ENCODE measurements around the gene KMT2B. TPM values are rescaled to one million over a fixed set of nuclear protein-coding genes. Genes with fewer than 3 reads are reported as not detected.
A peak's percentile ranks its signal among the peaks of the same experiment; 100 is the strongest.

KMT2B gene
- total RNA-seq, 2 experiments from 2014 or later = 65.1 to 67.2 TPM

DNA sequence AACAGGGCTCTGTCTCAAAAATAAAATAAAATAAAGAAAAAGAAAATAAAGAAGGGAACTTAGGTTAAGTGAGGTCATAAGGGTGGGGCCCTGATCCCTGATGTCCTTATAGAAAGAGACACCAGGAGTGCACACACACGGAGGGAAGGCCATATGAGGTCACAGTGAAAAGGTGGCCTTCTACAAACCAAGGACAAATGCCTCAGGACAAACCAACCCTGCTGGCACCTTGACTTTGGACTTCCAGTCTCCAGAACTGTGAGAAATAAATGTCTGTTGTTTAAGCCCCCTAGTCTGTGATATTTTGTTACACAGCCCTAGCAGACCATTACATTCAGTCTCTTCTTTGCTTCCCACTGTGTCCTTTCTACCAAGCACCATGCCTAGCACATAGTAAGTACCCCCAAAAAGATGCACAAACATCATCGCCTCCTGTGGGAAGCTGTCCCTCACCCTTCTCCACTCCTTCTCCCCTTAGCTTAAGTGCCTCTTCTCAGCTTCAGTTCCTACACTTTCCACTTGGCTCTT lies 21.8 kb upstream of the KMT2B start:
- CTCF ChIA-PET = interaction anchor here (0.6 to 7.1 kb wide), 5 partner anchors 11 to 1486 kb away, joined by 3 to 72 read pairs (median 4); no protein-coding TSS in a partner anchor
- no peak overlapping the region for H3K27ac Mint-ChIP-seq

DNA sequence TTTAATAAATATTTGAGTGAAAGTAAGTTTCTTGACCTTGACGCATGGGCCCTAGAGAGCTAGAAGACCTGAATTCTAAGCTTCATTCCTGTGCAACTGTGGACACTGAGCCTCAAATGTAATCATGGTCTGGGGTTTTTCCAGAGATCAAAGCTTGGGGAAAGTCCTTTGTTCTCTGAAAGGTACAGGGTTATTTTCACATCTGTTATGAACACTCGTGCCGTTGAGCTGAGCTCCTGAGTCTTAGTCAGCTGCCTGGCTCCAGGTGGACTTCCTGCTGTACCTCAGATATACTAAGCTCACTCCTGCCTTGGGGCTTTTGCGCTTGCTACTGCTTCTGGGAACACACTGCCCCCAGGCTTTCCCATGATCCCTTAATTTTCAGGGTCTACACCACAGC lies 21.0 kb upstream of the KMT2B start:
- CTCF ChIA-PET = interaction anchor here (0.7 to 7.1 kb wide), 6 partner anchors 9 to 186 kb away, joined by 3 to 72 read pairs (median 4); no protein-coding TSS in a partner anchor
- Mint-ChIP-seq H3K27ac (no peak overlapping the region), H3K9me3 (no peaks in the 10 kb centered on the region), H3K4me1 (peaks cover 19% of the 10 kb centered on the region), H3K4me3 (no peak overlapping the region), H3K36me3 (ENCODE audit: low read depth) (no peaks in the 10 kb centered on the region), H3K27me3 (no peaks in the 10 kb centered on the region)
- DNase-seq = no peak
- POLR2A ChIA-PET = interaction anchor here (0.9 to 1.3 kb wide), 2 partner anchors 16 to 48 kb away, joined by 3 to 5 read pairs; no protein-coding TSS in a partner anchor

More for the DNA sequence above, 21.8 kb upstream of the KMT2B start:
- POLR2A ChIA-PET = no interaction called here
- no peak for DNase-seq
- Mint-ChIP-seq H3K4me1 (peaks cover 19% of the 10 kb centered on the region), H3K36me3 (ENCODE audit: low read depth) (no peaks in the 10 kb centered on the region), H3K27me3 (no peaks in the 10 kb centered on the region), H3K9me3 (no peaks in the 10 kb centered on the region), H3K4me3 (no peak overlapping the region)

DNA sequence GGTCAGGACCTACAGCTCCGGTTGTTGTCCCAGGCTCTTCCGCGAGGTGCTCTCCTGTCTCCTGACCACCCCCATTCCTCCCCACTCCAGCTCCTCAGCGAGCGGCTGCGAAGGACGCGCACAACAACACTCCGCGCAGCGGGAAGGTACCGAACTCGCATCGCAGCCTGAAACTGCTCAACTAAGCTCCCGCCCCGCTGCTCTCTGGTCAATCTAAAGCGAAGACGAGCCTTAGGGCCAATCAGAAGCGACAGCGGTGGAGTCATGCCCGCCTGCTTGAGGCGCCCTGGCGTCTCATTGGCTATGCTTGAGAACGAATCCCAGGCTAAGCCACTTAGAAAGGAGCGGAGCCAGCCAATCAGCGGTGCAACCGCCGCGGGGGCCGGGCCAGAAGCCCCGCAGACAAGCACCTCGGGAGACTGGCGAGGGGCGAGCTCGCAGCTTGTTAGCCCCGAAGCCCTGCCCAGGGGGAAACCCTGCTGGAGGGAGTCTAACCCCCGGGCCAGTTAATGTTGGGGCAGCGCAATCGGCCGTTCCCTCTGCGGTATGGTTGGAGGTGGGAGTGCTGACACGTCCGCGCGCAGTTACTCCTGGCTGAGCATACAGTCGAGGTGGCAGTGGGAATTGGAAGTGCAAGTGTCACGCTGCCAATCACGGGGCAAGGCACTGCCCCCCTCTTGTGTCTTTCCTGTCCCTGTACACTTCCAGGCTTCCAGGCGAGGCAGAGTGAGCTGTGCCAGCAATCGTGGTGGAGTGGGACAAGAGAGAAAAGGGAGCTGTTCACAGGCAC lies 15.4 kb upstream of the KMT2B start:
- H3K27ac Mint-ChIP-seq = peak overlapping the region; percentile 94
- ChIA-PET CTCF (interaction anchor here (0.6 to 2.8 kb wide), 12 partner anchors 8 to 229 kb away, joined by 3 to 26 read pairs (median 4); no protein-coding TSS in a partner anchor), POLR2A (interaction anchor here (3.0 kb wide), 1 partner anchor 10 kb away, joined by 31 read pairs; no protein-coding TSS in a partner anchor)
- peak overlapping the region; percentile 78 for H3K4me3 Mint-ChIP-seq
- H3K9me3 Mint-ChIP-seq = no peaks in the 10 kb centered on the region
- H3K27me3 Mint-ChIP-seq = no peaks in the 10 kb centered on the region
- no peaks in the 10 kb centered on the region for H3K36me3 Mint-ChIP-seq (ENCODE audit: low read depth)
- H3K4me1 Mint-ChIP-seq = peaks cover 10% of the 10 kb centered on the region
- DNase-seq = peak; percentile 97

DNA sequence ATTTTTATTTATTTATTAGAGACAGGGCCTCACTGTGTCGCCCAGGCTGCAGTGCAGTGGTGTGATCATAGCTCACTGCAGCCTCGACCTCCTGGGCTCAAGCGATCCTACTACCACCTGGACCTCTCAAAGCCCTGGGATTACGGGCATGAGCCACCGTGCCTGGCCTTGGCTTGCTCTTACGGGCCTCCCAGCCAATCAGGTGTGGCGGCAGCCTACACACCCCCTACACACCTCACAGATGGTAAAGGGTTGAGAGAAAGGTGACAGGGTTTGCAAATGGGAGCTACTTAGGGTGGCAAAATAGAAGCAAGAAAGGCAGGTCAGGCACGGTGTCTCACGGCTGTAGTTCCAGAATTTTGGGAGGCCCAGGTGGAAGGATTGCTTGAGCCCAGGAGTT lies 14.5 kb upstream of the KMT2B start:
- Mint-ChIP-seq H3K27me3 (no peaks in the 10 kb centered on the region), H3K36me3 (ENCODE audit: low read depth) (no peaks in the 10 kb centered on the region), H3K9me3 (no peaks in the 10 kb centered on the region), H3K4me1 (peaks cover 10% of the 10 kb centered on the region), H3K4me3 (no peak overlapping the region), H3K27ac (no peak overlapping the region)
- ChIA-PET POLR2A (interaction anchor here (0.5 to 3.0 kb wide), 2 partner anchors 9 to 15 kb away, joined by 4 to 31 read pairs; no protein-coding TSS in a partner anchor), CTCF (interaction anchor here (0.6 to 2.8 kb wide), 12 partner anchors 9 to 961 kb away, joined by 3 to 26 read pairs (median 4); no protein-coding TSS in a partner anchor)
- DNase-seq = no peak

DNA sequence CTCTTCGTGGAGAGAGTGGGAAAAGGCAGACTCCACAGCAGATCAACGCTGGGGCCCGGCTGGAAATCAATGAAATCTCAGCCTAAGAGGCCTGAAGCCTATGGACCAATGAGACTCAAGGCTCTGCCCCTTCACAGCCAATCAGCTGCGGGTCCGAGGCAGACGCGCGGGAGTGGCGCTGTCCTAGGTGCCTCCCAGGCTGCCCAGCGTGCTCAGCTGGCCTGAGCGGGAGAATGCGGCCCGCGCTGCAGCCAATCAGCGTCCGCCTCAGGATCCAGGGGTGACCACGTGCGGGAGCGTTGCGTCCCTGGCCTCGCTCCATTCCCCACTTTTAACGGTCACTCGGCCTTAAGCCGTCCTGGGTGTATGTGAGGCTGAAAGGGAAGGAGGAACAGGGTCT lies 13.6 kb upstream of the KMT2B start, which contains the start of gene ZBTB32:
Gene ZBTB32, plus strand, starts transcription at position 341 of the 400 bp plus-strand sequence. CDS start 10,069 bp downstream, outside the sequence.
- Mint-ChIP-seq H3K4me1 (peaks cover 6% of the 10 kb centered on the region), H3K27ac (no peak within 1 kb of the TSS), H3K27me3 (no peaks in the 10 kb centered on the region), H3K4me3 (no peak within 1 kb of the TSS), H3K36me3 (ENCODE audit: low read depth) (no peaks in the 10 kb centered on the region), H3K9me3 (no peaks in the 10 kb centered on the region)
- CTCF ChIA-PET = interaction anchor here (2.0 to 2.4 kb wide), 2 partner anchors 9 to 36 kb away, joined by 8 to 11 read pairs; no protein-coding TSS in a partner anchor
- DNase-seq = no peak
- POLR2A ChIA-PET = no interaction called here

DNA sequence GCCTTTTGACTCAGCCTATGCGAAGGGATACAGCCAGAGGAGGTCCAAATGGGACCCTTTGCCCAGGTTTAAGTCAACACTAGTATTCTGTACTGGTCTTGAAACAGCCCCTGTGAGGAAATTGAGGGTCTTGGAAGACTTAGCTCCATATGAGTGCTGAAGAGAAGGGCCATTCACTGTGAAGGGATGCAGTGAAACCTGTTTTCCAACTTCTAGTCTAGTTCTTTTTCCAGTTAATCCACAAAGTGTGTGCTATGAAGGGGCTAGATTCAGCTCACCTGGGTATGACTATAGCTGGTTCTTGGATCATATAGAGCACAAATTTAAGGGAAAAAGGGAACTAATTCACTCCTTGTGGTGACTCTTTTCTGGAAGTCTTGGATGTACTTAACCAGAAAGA lies 9.4 kb upstream of the KMT2B start:
- Mint-ChIP-seq H3K4me1 (peaks cover 37% of the 10 kb centered on the region), H3K36me3 (ENCODE audit: low read depth) (peaks cover 2% of the 10 kb centered on the region), H3K27me3 (no peaks in the 10 kb centered on the region), H3K27ac (no peak overlapping the region), H3K4me3 (no peak overlapping the region), H3K9me3 (no peaks in the 10 kb centered on the region)
- no peak for DNase-seq
- CTCF ChIA-PET = interaction anchor here (0.7 to 1.2 kb wide), 5 partner anchors 14 to 555 kb away, joined by 3 to 5 read pairs (median 4); no protein-coding TSS in a partner anchor
- POLR2A ChIA-PET = no interaction called here

DNA sequence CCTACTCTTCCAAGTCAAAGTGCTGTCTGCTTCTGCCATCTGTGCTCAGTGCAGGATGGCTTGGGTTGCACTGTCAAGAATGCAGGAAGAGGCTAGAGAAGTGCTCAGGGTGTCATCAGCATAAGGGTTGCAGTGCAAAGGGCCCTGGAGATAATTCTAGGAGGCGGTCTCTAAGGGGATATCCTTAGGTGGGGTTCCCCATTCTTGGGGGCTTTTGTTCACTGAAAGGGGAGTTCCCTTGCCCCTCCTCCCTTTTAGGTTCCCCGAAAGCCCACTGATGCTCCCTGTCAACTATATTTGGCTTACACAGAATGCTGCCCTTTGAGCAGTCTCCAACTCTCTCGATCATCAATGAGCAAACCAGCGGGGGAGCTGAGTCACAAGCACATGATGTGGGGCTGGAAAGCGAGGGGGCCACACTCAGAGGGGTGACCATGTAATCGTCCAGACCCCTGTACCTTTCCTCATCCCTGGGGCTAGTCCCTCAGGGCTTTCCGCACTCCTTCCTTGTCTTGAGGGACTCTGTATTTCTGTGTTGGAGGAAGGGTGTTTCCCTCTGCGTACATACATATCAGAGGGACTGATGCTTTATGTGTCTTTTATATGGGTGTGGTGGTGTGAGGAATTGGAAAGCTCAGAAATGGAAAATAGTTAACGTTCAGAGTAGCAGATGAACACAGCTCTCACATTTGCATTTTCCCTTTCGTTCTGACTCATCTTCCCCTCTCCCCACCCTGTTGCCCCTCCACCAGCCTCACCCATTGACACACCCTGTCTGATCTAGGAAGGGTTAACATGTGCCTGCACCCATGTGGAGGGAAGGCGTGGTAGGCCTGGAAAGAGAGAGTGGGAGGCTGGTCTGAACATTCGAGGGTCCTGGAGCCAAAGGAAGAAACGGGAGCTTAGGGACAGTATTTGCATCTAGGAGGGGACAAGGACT lies 6.7 kb upstream of the KMT2B start:
- CTCF ChIA-PET = interaction anchor here (0.7 to 6.0 kb wide), 3 partner anchors 9 to 26 kb away, joined by 5 to 72 read pairs (median 26); no protein-coding TSS in a partner anchor
- peak; percentile 64 for DNase-seq
- H3K27me3 Mint-ChIP-seq = no peaks in the 10 kb centered on the region
- POLR2A ChIA-PET = interaction anchor here (0.6 to 4.3 kb wide), 4 partner anchors 9 to 17 kb away, joined by 3 to 31 read pairs (median 8); no protein-coding TSS in a partner anchor
- peaks cover 2% of the 10 kb centered on the region for H3K36me3 Mint-ChIP-seq (ENCODE audit: low read depth)
- no peaks in the 10 kb centered on the region for H3K9me3 Mint-ChIP-seq
- peaks cover 63% of the 10 kb centered on the region for H3K4me1 Mint-ChIP-seq
- H3K27ac Mint-ChIP-seq = peak overlapping the region; percentile 99
- H3K4me3 Mint-ChIP-seq = peak overlapping the region; percentile 37

DNA sequence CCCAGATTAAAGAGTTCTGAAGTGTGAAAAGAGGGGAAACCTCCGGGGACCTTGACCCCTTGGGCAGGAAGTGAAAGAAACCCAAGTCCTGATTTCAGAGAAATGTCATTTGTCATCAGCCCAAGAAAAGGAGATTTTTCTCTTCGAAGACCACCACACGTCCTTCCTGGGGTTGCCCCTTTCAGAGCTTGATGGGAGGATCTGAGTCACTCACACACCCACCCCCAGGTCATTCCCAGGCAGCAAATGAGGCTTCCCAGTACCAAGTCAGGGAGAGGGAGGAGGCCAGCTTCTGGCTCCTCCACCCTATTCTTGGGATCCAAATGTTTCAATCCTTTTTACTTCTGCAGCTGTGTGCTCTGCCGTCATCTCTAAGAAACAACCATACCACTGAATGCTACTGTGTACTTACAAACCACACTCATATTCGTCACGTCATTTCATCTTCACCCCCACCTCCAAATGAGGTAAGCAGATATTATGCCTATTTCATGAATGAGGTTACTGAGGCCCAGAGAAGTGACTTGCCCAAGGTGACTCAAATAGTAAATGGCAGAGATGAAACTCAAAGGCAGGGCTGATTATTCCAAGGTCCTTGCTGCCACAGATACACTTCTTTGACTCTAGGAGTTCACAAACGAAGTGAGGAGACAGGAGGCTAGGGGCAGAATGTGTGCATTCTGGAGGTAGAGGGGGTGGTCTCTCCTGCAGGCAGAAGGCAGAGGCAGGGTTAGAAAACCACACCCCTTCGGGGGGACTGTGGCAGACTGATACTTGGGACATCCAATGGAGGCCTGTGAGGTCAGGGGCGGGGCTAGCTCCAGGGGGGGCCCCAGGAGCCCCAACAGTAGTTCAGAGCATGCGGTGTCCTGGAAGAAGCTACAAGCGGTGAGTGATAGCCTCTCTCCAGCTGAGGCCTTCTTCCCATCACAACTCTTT lies 5.0 kb upstream of the KMT2B start:
- peaks cover 70% of the 10 kb centered on the region for H3K4me1 Mint-ChIP-seq
- H3K27me3 Mint-ChIP-seq = no peaks in the 10 kb centered on the region
- DNase-seq = peak; percentile 67
- peaks cover 6% of the 10 kb centered on the region for H3K36me3 Mint-ChIP-seq (ENCODE audit: low read depth)
- peak overlapping the region; percentile 99 for H3K27ac Mint-ChIP-seq
- ChIA-PET POLR2A (interaction anchor here (0.5 to 4.3 kb wide), 3 partner anchors 10 to 107 kb away, joined by 3 to 31 read pairs (median 3); no protein-coding TSS in a partner anchor), CTCF (interaction anchor here (0.6 to 6.0 kb wide), 9 partner anchors 8 to 96 kb away, joined by 3 to 72 read pairs (median 5); partner anchors contain the start of genes IGFLR1, LIN37, PSENEN and U2AF1L4)
- H3K4me3 Mint-ChIP-seq = peak overlapping the region; percentile 87
- no peaks in the 10 kb centered on the region for H3K9me3 Mint-ChIP-seq

DNA sequence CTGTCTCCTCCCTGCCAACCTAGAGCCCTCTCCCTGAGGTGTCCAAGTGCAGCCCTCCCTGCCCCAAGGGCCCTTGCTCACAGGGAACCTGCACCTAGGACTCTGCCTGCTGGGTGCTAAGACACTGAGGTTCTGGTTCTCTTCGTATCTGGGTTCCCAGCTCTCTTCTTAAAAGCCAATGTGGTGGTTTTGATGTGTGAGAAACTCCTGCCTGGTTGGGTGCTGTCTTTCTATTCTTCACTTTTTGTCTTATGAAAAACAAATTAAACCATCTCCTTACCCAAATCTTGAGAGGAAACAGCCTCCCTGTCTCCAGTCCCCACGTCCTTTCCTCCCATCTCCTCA lies 4.3 kb upstream of the KMT2B start:
- no peak for DNase-seq
- Mint-ChIP-seq H3K4me3 (peak overlapping the region; percentile 87), H3K27me3 (no peaks in the 10 kb centered on the region), H3K36me3 (ENCODE audit: low read depth) (peaks cover 6% of the 10 kb centered on the region), H3K4me1 (peaks cover 70% of the 10 kb centered on the region), H3K9me3 (no peaks in the 10 kb centered on the region), H3K27ac (peak overlapping the region; percentile 99)
- CTCF ChIA-PET = interaction anchor here (1.4 to 6.0 kb wide), 7 partner anchors 8 to 34 kb away, joined by 3 to 72 read pairs (median 6); partner anchors contain the start of genes LIN37, PSENEN, U2AF1L4 and ZBTB32
- POLR2A ChIA-PET = interaction anchor here (0.5 to 4.3 kb wide), 2 partner anchors 11 to 106 kb away, joined by 3 to 31 read pairs; no protein-coding TSS in a partner anchor

DNA sequence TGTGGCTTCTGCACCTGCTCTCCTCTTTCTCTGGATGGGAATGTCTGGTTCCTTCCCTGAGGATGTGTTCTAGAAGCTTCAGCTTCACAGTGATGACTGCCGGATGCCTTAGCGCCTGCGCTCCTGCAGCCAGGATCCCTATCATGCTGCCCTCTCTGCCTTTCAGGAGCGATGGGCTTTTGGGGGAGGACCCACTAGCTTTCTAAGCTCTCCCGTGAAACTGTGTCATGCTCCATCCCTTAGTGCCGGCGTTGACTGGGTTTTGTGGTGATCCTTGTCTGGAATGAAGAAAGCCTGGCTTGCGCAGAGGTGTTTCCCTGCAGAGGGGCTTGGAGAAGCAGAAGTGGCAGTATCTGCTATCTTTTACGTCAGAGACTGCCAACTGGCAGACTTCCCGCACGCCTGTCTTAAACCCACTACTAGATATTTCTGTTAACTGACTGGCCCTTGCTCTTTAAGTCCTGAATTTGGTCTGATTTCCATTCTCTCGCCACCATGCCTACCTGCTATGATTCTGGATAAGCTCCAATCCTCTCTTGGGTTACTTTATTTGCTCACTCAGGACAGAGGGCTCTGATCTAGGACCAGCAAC lies 3.8 kb upstream of the KMT2B start:
- Mint-ChIP-seq H3K36me3 (ENCODE audit: low read depth) (peaks cover 6% of the 10 kb centered on the region), H3K4me1 (peaks cover 74% of the 10 kb centered on the region), H3K27ac (peak overlapping the region; percentile 99), H3K27me3 (no peaks in the 10 kb centered on the region), H3K9me3 (no peaks in the 10 kb centered on the region), H3K4me3 (peak overlapping the region; percentile 87)
- ChIA-PET CTCF (interaction anchor here (0.6 to 6.0 kb wide), 8 partner anchors 9 to 217 kb away, joined by 3 to 72 read pairs (median 8); partner anchors contain the start of genes LIN37, PSENEN, U2AF1L4 and ZBTB32), POLR2A (interaction anchor here (0.5 to 4.3 kb wide), 3 partner anchors 12 to 300 kb away, joined by 3 to 31 read pairs (median 3); no protein-coding TSS in a partner anchor)
- DNase-seq = no peak

All from activated CD4-positive, alpha-beta T cell treated with anti-CD3 and anti-CD28 coated beads, Interleukin-2, amount 10 ng/mL, durations not matched to agents 7 days and 5 days (primary cell).